GM18858 (cell line): ENCODE data around the gene KRTAP20-3.

Source experiments
- ATAC-seq: cut with Tn5 transposase; IDR thresholded peaks from one replicate; pipeline ENCODE4 v1.9.1; 2021; ENCODE audit not compliant: unreplicated experiment

The KRTAP20-3 gene

DNA sequence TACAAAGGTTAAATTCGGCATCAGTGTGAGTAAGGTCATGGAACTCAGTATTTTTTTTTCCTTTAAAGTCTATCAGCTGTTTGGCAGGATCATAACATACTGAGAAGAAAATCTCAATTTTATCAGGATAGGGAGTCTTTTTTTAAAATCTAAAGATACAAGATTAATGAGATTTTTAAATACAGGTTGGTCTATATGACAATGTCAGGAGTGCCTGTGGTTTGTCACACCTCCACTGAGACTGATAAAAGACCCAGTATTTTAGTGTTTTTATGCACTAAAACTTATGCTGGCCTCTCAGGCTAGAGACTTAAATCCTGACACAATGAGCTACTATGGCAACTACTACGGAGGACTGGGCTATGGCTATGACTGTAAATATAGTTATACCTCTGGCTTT lies at the start of gene KRTAP20-3:
Gene KRTAP20-3, plus strand, starts transcription at position 301 of the 400 bp plus-strand sequence.
- no peak for ATAC-seq

DNA sequence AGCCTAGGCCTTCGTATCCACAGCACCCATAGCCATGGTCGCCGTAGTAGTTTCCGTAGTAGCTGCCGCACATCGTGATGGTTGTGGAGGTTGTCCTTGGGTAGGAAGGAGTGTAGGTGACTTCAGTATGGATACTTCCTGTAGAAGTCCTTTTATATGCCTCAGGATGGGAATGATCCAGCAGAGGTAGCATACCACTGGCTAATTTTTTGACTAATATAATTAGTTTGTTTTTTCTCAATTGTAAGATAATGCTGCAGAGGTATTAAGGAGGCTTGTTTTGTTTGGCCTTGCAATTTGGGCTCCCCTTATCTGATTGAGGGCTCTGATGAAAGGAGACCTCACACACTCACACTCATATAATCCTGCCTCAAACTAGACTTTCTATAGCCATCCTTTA lies 43.9 kb upstream of the KRTAP20-3 start, which contains the start of gene KRTAP6-2:
Gene KRTAP6-2, minus strand, starts transcription at position 101 of the 400 bp plus-strand sequence. Its CDS starts 28 bp downstream, at position 73.
- ATAC-seq, result no peak

DNA sequence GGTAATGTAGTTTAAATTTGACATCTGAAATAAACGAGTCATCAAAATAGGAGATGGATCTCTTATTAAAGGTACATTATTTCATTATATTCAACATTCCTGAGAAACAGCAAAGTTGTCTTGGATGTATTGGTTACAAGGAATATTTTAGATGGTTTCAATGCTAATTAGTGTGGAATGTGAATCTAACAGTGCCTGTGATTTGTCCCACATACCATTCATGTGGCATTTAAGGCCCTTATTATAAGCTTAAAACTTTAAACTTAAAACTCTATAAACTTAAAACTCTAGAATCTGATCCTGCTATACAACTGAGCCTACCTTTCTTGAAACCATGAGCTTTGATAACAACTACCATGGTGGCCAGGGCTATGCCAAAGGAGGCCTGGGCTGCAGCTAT lies 41.9 kb upstream of the KRTAP20-3 start, which contains the start of gene KRTAP22-1:
Gene KRTAP22-1, plus strand, starts transcription at position 301 of the 400 bp plus-strand sequence.
- no peak for ATAC-seq

DNA sequence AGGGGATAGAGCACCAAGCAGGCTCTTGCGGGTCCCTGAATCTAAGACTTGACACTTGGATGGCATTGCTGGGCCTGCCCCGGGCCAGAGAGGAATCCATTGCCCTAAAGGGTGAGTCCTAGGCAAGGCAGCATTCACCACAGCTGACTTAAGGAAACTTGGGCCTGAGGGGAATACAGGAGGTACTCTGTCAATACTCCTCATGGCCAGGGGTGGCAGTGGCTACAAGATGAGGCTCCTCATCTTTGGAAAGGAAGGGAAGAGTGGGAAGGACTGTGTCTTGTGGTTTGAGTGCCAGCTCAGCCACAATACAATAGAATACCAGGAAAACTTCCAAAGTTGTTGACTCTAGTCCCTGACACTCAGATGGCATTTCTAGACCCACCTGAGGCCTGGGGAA lies 36.7 kb upstream of the KRTAP20-3 start:
- no peak for ATAC-seq

DNA sequence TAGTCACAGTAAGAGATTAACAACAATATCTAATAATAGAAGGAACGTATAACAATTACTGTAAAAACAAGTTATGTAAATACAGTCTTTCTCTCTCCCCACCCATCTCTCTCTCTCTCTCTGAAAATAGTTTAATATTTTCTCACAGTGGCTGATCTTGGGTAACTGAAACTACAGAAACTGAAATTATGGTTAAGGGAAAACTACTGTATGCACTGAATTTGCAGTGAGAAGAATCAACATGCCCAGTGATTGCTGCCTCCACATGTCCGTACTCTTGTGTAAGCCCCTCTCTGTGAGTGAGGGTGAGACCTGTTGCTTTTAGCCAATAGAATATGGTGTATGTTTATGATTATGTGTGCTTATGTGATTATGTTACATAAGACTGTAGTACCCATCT lies 30.5 kb upstream of the KRTAP20-3 start:
- no peak for ATAC-seq

DNA sequence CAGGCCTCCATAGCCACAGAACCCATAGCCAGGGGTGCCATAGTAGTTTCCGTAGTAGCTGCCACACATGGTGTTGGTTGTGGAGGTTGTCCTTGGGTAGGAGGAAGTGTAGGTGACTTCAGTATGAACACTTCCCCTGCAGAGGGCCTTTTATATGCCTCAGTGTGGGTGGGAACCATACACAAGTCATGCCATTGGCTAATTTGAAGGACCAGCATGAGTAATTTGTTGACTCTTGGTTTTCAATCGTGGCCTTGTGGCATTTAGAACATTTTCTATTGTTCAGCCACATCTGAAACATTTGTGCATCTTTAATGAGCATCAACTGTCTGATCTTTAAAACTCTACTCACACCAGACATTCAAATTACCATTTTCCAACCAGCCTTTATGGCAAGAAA lies 28.8 kb upstream of the KRTAP20-3 start, which contains the start of gene KRTAP6-1:
Gene KRTAP6-1, minus strand, starts transcription at position 95 of the 400 bp plus-strand sequence. Its CDS starts 26 bp downstream, at position 69.
- no peak for ATAC-seq

DNA sequence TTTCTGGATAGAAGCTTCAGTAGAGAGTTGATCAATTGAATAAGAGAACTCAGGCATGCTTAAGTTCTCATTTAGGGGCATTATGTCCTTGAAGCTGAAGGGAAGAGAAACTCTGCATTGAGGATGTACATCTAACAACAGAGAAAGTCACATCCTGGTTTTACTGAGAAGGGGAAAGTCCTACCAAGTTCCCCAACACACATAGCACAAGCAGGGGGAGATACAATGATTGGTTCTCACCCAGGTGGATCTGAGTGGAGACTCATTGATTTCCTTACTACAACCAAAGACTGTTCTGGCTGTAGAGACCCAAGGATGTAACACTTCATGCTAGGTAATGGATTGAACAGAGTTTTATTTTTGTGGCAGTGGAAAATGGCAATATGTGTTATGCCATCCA lies 27.5 kb upstream of the KRTAP20-3 start:
- ATAC-seq, result no peak

DNA sequence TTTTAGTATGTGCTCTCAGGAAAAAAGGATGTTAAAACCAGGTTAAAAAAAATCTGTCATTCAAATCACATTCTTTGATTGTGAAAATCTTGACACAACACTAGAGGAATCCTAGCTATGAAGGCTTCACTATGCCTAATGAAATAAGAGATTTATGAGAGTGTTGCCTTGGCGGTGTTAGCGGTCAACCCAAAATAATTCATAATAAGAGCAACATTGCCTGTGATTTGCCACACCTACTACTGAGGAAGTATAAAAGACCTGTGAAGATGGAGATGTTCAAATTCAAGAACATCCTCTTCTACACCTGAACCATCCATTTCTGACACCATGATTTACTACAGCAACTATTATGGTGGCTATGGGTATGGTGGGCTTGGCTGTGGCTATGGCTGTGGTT lies 26.5 kb upstream of the KRTAP20-3 start, which contains the start of gene KRTAP20-1:
Gene KRTAP20-1, plus strand, starts transcription at position 301 of the 400 bp plus-strand sequence. Its CDS starts 30 bp downstream, at position 331.
- ATAC-seq, result no peak

DNA sequence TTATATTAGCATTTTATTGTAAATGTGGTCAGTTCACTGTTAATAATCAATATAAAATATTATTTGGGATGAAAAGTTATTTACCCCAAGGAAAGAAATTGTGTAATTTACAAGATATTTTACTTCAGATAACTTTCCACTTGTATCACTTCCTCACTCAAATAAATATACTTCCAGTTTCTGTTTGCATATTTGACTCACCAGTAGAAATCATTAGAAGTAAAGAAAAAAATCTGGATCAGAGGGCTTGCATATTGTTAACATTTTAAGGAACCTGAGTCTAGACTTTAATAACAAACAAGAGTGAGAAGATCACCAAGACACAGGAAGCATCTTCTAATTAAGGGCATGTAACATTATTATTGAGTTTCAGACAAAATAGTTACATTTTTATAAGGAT lies 22.6 kb upstream of the KRTAP20-3 start:
- no peak for ATAC-seq

DNA sequence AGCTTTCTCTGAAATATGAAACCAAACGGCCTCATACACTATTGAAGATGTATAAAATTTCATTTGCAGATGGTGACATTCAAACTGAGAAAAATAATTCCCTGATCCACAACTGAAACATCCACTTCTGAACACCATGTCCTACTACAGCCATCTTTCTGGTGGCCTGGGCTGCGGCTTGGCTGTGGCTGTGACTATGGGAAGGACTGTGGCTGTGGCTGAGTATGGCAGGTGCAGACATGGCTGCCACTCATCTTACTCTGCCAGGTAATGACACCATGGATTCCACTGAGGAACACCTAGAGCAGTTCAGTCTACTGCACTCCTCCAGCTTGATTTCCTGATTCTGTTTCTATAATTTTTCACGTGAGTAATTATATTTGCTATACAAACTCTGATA lies 22.1 kb upstream of the KRTAP20-3 start, which contains the start of gene KRTAP20-4:
Gene KRTAP20-4, plus strand, starts transcription at position 106 of the 400 bp plus-strand sequence.
- ATAC-seq, result no peak

DNA sequence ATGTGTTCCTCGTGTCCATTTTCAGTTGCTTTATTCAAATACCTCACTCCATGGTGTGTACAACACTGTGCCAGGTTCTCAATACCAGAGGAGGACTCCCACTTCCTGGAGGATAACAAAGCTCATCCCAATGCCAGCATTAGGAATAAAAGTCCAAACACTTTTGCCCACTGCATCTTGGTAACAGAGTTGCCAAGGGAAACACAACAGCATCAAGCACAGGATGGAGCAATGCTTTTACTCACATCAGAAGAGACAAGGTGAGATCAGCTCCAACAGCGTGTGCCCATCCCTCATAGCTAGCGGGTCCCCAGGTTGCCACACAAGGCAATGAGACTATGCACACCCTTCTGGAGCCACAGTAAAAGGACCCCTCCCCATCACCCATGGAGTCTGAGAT lies 19.3 kb upstream of the KRTAP20-3 start:
- no peak for ATAC-seq

DNA sequence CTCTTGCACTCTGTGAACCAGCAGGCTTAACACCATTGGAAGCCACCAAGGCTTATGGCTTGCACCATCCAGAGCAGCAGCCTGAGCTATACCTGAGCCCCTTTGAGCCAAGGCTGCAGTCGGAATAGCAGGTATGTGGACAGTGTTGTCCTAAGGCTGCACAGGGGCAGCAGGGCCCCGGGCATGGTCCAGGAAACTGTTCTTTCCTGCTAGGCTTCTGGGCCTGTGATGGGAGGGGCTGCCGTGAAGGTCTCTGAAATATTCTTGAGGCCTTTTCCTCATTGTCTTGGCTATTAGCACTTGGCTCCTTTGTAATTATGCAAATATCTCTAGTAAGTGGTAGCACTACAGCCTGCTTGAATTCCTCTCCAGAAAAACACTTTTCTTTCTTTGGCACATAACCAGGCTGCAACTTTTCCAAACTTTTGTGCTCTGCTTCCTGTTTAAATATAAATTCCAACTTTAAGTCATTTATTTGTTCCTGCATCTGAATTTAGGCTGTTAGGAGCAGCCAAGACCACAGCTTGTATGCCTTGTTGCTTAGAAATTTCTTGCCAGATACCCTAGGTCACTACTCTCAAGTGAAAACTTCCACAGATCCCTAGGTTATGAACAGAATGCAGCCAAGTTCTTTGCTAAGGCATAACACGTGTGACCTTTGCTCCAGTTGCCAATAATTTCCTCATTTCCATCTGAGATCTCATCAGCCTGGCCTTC lies 17.1 kb upstream of the KRTAP20-3 start:
- ATAC-seq, result no peak

DNA sequence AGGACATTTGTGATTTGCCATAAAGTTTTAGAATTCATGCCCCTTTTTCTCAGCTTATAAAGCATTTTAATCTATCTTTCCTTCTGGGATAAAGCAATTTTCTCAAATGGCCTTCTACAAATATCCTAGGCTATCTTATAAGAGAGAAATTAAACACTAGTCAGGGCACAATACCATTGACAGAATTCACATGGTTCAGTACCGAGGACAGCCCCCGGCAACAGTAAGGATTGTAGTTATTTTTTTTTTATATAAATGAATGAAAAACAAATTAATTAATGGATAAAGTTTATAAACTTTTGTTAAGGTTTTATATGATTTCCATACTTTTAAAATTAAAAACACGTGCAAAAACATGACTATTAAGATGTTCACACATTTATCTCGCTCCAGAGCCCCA lies 14.6 kb upstream of the KRTAP20-3 start:
- no peak for ATAC-seq

DNA sequence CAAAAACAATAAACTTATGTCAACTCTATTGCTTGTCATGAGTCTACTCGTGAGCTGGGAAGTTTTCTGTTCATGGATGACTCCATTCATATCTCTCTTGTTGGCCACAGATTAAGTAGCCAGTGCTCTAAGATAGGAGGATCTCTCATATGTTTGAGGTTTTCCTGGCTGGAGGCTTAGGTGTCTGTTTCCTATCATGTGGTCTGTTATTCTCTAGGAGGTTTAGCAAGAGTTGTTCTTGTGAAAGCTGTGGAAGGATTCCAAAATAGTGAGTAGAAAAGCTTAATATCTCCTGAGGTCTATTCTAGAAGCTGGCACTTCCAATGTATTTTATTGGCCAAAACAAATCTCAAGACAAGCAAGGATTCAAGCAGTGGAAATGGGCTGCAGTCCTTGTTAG lies 13.5 kb upstream of the KRTAP20-3 start:
- no peak for ATAC-seq

DNA sequence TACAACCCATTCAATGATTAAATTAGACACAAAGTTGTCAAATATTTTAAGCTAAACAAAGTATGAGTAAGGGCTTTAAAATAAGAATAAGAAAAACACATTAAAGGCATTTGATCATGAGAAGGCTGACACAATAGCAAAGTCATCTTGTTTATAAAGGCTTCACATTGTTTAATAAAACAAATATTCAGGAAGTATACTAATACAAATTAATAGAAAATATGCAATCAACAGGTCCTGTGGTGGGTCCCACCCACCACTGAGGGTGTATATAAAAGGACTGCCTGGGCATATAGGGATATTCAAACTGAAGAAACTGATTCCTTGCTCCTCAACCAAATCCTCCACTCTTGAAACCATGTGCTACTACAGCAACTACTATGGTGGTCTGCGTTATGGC lies 7.8 kb upstream of the KRTAP20-3 start, which contains the start of gene KRTAP20-2:
Gene KRTAP20-2, plus strand, starts transcription at position 301 of the 400 bp plus-strand sequence. Its CDS starts 58 bp downstream, at position 359.
- ATAC-seq, result no peak

DNA sequence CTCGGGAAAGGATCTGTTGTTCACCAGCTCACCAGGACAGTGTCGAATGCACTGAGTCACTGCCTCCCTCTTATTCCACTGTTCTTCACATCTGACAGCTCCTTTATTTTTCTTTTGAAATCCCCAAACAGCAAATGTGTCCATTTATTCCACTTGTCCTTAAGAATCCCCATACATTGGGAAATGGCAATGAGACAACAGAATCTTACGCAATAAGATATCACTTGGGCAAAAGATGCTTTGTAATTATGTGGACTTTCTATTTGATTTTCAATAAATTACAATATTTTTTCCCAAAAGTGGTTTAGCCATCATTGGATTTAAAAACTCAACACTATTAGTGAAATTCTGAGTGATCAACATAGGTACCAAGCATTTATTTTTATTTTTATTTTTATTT lies 4.0 kb upstream of the KRTAP20-3 start:
- no peak for ATAC-seq

DNA sequence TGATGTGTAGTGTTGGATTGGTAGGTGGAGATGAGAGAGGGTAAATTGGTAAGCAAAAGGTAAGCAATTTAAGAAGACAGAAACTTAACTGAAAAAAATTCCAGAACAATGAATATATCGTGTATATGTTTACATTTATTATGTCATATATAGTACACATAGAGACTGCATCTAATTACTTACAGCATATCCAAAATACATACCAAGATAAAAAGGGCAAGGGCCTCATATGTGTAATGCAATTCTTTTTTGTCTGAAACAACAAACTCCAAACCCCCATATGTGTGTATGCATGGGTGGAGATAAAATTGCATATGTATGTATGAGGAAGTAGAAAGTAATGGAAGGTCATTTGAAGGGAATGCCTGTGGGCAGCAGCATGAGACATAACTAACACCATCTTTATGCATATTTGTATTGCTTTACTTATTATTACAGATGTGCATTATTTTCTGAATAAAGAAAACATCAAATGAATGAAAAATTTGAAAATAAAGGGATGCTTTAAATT lies 4.3 kb downstream of the KRTAP20-3 start:
- no peak for ATAC-seq

DNA sequence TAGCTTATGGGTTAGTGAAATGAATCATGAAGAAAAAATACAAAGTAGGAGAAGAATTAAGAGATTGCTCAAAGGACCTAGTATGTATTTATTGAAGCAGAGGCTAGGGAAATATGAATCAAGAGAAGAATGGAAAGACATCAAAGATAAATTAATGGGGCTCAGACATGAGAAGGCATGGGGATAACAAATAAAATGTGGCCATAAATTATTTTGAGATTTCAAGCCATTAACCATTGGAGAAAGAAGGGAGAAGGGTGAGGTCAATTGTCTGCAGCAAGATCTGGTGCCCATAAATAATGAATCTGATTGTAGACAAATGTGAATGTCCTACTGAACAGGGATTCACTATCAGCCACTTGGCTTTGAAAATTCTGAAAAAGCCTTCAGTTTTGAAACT lies 10.2 kb downstream of the KRTAP20-3 start:
- ATAC-seq, result no peak

DNA sequence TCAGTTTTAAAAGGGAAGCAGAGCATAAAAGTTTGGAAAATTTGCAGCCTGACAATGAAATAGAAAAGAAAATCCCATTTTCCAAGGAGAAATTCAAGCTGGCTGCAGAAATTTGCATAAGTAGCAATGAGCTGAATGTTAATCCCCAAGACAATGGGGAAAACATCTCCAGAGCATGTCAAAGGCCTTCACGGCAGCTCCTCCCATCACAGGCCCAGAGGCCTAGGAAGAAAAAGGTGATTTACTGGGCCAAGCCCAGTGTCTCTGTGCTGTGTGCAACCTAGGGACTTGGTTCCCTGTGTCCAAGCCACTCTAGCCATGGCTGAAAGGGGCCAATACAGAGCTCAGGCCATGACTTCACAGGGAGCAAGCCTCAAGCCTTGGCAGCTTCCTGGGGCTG lies 26.1 kb downstream of the KRTAP20-3 start:
- no peak for ATAC-seq

DNA sequence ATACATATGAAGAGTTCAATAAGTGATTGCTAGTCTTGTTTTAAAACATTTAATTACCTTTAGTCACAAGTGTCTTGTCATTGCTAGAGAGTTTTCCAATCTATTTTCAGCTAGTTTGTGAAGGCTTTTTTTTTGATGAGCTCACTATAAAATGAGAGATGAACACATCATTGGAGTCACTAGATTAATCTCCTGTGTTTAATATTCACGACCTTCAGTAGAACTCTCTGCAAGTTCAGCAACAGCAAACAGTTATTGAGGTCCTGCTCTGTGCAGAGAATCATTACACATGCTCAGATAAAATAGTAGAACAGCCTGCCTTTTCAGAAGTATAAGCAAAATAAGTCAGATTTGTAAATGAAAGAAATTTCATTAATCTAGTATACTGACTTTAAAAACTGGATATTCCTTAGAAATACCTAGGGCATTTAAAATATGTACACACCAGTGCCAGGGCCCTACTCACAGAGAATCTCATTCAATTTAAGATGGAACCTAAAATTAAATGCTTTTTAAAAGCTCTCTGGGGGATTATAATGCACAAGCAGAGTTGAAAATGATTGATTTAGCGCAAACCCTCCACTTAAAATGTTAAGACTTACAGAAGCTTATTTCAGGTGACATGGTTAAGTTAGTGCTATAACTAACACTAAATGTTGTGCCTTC lies 30.5 kb downstream of the KRTAP20-3 start:
- ATAC-seq, result no peak

DNA sequence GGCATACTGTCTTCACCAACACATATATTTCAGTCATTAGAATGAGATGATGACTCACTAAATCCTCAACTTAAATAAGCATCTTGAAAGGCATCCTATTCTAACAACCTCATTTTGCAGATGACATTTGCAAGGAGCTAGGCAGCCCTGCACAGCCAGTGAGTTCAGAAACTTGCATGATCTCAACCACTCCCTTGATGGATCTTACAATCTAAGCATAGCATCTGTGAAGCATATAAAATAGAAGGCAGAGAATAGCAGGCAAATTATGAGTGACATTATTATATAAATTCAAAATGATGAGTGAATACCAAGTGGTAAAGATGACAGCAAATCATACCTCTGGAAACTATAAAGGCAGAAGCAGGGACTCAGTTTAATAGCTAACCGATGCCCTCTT lies 31.6 kb downstream of the KRTAP20-3 start:
- ATAC-seq, result no peak

DNA sequence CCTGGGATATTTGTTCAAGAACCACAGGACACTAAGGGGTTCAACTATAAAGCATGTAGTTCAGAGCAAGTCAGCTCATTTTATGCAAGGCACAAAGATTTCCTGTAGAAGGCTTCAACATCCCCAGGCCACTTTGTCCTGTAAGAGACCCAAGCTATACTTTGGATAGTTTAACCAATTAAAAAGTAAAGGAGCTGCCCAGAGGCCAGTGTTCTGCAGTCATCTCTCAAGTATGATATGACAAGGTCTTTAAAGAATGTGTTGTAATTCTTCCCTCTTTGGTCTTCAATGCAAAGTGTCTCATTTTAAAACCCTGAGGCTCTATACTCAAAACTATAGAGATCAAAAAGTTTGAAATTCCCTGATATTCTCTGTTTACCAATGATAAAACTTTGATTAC lies 34.1 kb downstream of the KRTAP20-3 start:
- no peak for ATAC-seq
